ENCODE measurements around the gene TREML1. TPM values are rescaled to one million over a fixed set of nuclear protein-coding genes. Genes with fewer than 3 reads are reported as not detected.

TREML1 gene
- total and polyA plus RNA-seq, 9 of the 15 experiments (the other 6 are each of a cell fraction or from before 2014, with no cell fraction given): not detected

- TF ChIP-seq EP300 (IDR thresholded peaks at IDR 0.05; ENCODE audit: low read length): 0 out of 2 replicates have a peak, but pooled peaks have one; percentile 23
- TF ChIP-seq, protein P1, sequence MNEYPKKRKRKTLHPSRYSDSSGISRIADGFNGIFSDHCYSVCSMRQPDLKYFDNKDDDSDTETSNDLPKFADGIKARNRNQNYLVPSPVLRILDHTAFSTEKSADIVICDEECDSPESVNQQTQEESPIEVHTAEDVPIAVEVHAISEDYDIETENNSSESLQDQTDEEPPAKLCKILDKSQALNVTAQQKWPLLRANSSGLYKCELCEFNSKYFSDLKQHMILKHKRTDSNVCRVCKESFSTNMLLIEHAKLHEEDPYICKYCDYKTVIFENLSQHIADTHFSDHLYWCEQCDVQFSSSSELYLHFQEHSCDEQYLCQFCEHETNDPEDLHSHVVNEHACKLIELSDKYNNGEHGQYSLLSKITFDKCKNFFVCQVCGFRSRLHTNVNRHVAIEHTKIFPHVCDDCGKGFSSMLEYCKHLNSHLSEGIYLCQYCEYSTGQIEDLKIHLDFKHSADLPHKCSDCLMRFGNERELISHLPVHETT (CRISPR knock-in tag; conservative IDR thresholded peaks at IDR 0.05 in 1 of 2, IDR thresholded peaks at IDR 0.05 in 1 of 2): 0 out of 4 replicates have a peak, but pooled peaks of 1 of the 2 experiments have one; percentile 28
- no peak for TF ChIP-seq ILF3 (IDR thresholded peaks at IDR 0.05; ENCODE audit: borderline replicate concordance)
- no peak for TF ChIP-seq FOXJ2 (tag; IDR thresholded peaks at IDR 0.05)
- TF ChIP-seq TCF15 (CRISPR knock-in tag; IDR thresholded peaks at IDR 0.05): no peak
- no peak for TF ChIP-seq ZNF740 (CRISPR knock-in tag; IDR thresholded peaks at IDR 0.05)
- TF ChIP-seq ZNF740 (tag; IDR thresholded peaks at IDR 0.05): no peak
- 0 out of 2 replicates have a peak, but pooled peaks have one; percentile 19 for TF ChIP-seq ZEB2 (IDR thresholded peaks at IDR 0.05)
- TF ChIP-seq NFRKB (IDR thresholded peaks at IDR 0.05; ENCODE audit: low read depth): no peak
- TF ChIP-seq BMI1 (IDR thresholded peaks at IDR 0.05; ENCODE audit: low read length): no peak
- no peak for TF ChIP-seq IRF2 (CRISPR knock-in tag; IDR thresholded peaks at IDR 0.05)
- no peak for TF ChIP-seq FOXA1 (IDR thresholded peaks at IDR 0.05; ENCODE audit: borderline replicate concordance)
- TF ChIP-seq, protein P2, sequence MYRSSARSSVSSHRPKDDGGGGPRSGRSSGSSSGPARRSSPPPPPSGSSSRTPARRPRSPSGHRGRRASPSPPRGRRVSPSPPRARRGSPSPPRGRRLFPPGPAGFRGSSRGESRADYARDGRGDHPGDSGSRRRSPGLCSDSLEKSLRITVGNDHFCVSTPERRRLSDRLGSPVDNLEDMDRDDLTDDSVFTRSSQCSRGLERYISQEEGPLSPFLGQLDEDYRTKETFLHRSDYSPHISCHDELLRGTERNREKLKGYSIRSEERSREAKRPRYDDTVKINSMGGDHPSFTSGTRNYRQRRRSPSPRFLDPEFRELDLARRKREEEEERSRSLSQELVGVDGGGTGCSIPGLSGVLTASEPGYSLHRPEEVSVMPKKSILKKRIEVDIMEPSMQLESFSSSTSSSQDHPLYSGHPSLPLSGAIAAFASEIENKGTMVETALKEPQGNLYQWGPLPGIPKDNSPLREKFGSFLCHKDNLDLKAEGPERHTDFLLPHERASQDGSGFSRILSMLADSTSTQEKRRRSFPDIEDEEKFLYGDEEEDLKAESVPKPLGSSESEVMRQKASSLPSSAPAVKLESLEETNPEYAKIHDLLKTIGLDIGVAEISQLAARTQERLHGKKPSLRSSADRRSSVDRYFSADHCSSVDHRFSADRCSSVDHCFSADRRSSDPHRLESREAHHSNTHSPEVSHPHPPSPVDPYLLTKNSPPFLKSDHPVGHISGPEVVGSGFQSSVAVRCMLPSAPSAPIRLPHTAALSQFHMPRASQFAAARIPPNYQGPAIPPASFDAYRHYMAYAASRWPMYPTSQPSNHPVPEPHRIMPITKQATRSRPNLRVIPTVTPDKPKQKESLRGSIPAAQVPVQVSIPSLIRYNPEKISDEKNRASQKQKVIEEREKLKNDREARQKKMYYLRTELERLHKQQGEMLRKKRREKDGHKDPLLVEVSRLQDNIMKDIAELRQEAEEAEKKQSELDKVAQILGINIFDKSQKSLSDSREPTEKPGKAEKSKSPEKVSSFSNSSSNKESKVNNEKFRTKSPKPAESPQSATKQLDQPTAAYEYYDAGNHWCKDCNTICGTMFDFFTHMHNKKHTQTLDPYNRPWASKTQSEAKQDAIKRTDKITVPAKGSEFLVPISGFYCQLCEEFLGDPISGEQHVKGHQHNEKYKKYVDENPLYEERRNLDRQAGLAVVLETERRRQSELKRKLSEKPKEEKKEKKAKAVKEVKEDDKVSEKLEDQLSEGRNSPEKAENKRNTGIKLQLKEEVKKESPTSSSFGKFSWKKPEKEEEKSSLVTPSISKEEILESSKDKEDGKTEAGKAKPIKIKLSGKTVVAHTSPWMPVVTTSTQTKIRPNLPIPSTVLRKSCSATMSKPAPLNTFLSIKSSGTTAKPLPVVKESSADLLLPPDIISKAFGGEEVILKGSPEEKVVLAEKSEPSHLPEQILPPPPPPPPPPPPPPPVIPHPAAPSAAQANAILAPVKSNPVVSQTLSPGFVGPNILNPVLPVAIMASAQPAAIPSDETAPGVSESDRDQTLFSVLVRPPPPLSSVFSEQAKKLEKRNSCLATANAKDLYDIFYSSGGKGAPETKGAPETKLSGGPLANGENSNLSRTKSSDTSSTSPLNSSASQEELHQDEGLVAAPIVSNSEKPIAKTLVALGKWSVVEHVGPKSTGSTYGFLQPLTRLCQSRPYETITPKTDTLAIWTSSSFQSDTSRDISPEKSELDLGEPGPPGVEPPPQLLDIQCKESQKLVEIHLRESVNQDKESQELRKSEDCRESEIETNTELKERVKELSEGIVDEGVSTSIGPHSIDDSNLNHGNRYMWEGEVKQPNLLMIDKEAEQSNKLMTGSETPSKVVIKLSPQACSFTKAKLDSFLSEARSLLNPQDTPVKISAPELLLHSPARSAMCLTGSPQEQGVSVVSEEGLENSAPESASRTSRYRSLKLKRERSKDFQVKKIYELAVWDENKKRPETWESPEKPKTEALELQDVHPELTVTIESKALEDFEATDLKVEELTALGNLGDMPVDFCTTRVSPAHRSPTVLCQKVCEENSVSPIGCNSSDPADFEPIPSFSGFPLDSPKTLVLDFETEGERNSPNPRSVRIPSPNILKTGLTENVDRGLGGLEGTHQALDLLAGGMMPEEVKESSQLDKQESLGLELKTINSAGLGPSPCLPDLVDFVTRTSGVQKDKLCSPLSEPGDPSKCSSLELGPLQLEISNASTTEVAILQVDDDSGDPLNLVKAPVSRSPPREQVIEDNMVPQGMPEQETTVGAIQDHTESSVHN (IDR thresholded peaks at IDR 0.05; ENCODE audit: borderline replicate concordance in 1 of 2, low read depth in 1 of 2): no peak
- peak; percentile 30; the same call in 1 of the 2 replicates for TF ChIP-seq POLR2AphosphoS5 (IDR thresholded peaks at IDR 0.05; ENCODE audit: control insufficient read depth, insufficient read depth, low read depth, low read length)
- TF ChIP-seq OTX1 (CRISPR knock-in tag; IDR thresholded peaks at IDR 0.05): no peak
- peak; percentile 62; the same call in 1 of the 2 replicates for TF ChIP-seq NCOR1 (IDR thresholded peaks at IDR 0.05)
- TF ChIP-seq POLR2B (IDR thresholded peaks at IDR 0.05; ENCODE audit: low read depth, partially characterized antibody): no peak
- TF ChIP-seq KLF13 (tag; IDR thresholded peaks at IDR 0.05; ENCODE audit: borderline replicate concordance, low read depth): no peak
Measured at GRCh38 chr6:41171908-41172307, 17.8 kb upstream of the TREML1 start (continued).

Measured in K562 (cell line).